H1 (cell line): ENCODE results near the gene CCDC28B. TPM values are rescaled to one million over a fixed set of nuclear protein-coding genes. Genes with fewer than 3 reads are reported as not detected.

Experiments
- SP4 ChIP-seq: IDR thresholded peaks from 2 replicates; pipeline ENCODE4 v1.6.1; 2012; ENCODE audit warnings: low read length, inconsistent platforms
- TBP ChIP-seq: IDR thresholded peaks from 2 replicates; pipeline ENCODE4 v1.6.1; 2011; ENCODE audit warnings: low read depth, low read length, improper control_type of control experiment
- polyA plus RNA-seq, 7 experiments: library from polyadenylated mRNA; depleted of rRNA in 3 of 7; stranded (reverse) in 5 of 7; unstranded in 2 of 7; fragments of >200 nt in 5 of 7; fragments of 200-250 nt in 2 of 7; gene quantifications; 1 replicate in 5 of 7; 2 replicates in 1 of 7; 4 replicates in 1 of 7; pipeline versions ENCODE4 v1.2.1 to v1.2.3, GENCODE V29; 2011 to 2013; ENCODE audit warnings: missing spikeins in 2 of 7, mixed read lengths in 2 of 7
- total RNA-seq: library from RNA; stranded (reverse); fragmentation: NEBNext Ultra II Directional; extraction: Animal tissue kit (Norgen Biotek cat#: 25700); gene quantifications from 2 replicates; pipeline ENCODE4 v1.2.1, GENCODE V29; 2021
- TF ChIP-seq, protein P1 (sequence below): IDR thresholded peaks from 2 replicates; pipeline ENCODE4 v1.6.1; 2011; ENCODE audit warnings: low read length, improper control_type of control experiment

The CCDC28B gene
- total and polyA plus RNA-seq, 2 of the 8 experiments (the other 6 are each of a cell fraction or from before 2014, with no cell fraction given): 16.7 to 17.1 TPM

DNA sequence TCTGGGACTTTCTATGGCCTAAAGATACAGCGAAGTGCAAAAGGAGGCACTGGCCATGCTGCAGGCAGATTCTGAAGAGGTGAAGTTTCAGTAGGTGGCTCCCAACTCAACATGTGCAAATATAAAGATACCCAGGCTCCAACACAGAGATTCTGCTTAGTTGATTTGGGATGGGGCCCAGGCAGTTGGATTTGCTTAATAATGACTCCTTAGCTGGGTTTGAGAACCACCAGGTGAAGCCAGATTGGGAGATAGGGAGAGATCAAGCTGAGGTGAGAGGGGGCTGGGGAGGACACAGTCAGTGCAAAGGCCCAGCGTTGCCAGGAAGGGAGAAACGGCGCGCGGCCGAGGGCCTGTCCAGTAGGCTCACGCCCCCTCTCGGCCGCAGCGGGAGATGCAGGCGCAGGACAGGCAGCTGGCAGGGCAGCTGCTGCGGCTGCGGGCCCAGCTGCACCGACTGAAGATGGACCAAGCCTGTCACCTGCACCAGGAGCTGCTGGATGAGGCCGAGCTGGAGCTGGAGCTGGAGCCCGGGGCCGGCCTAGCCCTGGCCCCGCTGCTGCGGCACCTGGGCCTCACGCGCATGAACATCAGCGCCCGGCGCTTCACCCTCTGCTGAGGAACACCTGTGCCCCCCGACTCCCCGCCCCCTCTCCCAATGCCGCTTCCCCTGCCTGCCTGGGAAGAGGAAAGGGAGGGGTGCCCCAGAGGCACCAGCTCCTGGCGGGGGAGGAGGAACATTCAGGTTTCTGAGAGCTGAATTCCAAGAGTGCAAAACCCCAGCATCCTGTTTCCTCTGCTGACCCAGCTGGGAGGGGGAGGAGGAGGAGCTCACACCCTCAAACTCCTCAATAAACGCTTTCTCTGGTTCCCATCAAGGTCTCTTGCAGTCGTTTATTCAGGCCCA is 47.8 kb downstream of the CCDC28B start (continued):
- peak; percentile 51; the same call in 1 of the 2 replicates for TF ChIP-seq TBP
- TF ChIP-seq, protein P1, sequence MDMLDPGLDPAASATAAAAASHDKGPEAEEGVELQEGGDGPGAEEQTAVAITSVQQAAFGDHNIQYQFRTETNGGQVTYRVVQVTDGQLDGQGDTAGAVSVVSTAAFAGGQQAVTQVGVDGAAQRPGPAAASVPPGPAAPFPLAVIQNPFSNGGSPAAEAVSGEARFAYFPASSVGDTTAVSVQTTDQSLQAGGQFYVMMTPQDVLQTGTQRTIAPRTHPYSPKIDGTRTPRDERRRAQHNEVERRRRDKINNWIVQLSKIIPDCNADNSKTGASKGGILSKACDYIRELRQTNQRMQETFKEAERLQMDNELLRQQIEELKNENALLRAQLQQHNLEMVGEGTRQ: peak; percentile 34; the same call in 1 of the 2 replicates
- no peak for TF ChIP-seq SP4
